DMS79 (cell line): ENCODE data around the gene CACNB1.

Experiments
- DNase-seq: peaks from one replicate; lab custom pipeline; 2025; lab: John Stamatoyannopoulos, UW

Gene CACNB1

DNA sequence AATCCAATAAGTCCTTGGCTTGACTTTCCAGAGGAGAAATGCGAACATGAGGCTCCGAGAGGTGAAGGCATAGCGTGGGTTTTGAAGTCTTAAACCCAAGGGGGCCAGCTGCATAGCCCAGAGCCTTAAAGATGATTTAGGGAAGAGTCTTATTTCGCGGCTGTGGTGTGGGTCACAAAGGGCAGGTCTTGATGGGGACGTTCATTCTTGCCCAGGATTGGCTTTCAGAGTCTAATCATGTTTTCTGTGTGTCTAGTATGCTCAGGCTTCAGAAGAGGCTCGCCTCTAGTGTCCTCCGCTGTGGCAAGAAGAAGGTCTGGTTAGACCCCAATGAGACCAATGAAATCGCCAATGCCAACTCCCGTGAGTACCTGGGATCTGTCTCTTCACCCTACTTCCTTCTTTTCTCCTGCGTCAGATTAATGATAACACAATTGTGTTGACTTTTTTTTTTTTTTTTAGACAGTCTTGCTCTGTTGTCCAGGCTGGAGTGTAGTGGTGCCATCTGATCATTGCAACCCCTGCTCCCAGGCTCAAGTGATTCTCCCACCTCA is 3.6 kb upstream of the CACNB1 start:
- no peak for DNase-seq

DNA sequence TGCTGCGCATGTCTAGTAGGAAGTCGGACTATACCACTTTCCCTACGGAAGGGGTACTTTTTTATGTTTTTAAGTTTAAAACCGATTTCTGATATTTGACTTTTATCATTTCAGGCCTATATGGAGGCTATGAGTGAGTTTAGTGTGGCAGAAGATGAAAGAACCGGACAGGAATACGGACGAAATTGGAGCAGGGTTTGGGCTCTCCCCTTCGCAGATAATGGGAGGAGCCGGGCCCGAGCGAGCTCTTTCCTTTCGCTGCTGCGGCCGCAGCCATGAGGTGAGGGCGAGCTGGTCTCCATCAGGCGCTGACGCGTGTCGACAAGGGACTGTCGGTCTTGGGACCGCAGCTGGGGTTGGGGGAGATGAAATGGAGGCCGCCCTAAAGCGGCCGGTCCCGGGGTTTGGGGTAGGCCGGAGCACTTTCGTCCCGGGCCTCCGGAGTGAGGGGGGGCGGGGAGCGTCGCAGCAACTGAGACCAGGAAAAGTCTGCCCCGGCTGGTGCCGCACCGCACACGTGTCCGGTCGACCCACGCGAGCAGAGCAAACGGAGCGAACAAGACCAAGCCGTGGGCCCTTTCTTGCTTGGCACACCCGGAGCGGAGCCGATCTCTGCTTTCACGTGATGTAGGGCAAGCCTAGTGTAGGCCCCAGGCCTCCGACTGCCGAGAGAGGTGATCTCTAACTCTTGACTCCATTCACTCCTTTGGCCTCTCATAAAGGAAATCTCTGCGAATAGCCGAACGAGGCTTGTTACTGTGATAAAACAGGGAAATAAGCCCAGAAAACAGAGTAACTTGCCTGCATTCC is 2.8 kb upstream of the CACNB1 start, which contains the start of gene RPL19:
RPL19 (plus strand) TSS at position 214 of the 810 bp plus-strand sequence; CDS start at position 276, 62 bp downstream.
- DNase-seq = peak; percentile 78

DNA sequence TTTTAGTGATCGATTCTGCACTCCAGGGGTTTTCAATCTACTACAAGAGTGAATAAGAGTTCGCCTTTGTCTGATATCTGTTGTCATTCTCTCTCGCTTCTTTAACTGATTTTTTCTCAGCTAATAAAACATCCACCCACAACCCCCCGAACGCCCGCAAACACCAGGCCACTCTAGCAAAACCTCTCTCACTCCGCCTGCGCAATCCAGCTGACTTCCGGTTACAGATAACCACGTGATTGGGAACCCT is 2.3 kb upstream of the CACNB1 start:
- DNase-seq = peak; percentile 88

DNA sequence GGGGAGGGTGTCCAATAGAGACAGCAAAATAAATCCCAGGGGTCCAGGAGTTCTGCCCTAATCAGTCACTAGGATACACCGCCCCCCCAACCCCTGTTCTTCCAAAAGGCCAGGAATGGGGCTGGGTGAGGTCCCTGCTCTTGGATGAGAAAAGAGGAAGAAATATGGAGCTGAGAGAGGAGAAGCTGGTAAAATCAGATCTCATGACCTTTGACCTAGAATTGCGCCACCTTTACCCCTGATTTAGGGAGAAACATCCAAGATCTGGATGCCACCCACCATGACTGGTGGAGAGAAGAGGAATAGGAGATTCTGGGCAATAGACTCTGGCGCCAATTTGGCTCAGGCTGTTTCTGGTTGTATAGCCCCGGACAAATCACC is 707 bp upstream of the CACNB1 start:
- DNase-seq = no peak

DNA sequence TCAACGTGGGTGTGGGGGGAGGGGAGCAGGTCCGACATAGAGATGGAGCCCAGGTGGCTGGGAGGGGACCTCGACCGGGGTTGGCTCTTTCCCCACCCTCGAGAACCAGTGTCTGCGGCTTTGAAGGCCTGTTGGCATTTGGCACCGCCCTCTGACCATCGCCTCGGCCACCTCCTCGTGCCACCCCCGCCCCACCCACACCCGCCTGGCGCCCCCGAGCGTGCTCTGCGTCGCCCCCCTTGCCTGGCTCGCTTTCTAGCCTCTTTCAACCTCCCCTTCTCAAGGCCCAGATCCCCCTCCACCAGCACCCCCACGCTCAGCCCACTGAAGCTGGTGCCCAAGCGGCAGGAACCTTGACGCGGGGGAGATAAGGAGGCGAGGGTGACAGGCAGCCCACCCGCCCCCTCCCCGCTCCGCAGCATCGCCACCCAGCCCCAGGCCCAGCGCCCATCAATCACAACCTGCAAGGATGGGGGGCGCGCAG is 619 bp downstream of the CACNB1 start:
- DNase-seq = peak; percentile 25

DNA sequence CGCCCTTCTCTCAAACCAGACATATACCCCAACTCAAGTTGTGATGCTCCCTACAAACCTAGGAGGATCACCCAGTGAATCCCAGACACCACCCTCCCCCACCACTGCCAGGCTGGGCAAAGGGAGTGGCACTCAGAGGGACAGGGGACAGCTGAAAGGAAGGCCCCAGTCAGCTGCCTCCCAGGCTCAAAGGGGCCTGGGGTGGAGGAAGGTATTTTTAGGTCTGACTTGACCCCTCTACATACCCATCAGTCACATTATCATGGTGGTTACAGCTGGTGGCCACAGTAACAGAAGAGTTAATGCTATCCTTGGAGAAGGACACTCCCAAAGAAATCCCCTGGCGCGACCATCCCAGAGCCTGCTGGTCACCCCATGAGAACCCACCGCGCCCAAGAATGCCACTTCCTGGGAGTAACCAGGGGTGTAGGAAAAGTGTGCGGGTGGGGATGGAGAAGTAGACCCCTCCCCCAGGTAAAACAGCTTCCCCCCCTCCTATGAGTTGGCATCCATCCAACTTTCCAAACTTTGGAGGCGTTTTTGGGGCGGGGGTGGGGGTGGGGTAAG is 1.1 kb downstream of the CACNB1 start:
- DNase-seq = no peak

DNA sequence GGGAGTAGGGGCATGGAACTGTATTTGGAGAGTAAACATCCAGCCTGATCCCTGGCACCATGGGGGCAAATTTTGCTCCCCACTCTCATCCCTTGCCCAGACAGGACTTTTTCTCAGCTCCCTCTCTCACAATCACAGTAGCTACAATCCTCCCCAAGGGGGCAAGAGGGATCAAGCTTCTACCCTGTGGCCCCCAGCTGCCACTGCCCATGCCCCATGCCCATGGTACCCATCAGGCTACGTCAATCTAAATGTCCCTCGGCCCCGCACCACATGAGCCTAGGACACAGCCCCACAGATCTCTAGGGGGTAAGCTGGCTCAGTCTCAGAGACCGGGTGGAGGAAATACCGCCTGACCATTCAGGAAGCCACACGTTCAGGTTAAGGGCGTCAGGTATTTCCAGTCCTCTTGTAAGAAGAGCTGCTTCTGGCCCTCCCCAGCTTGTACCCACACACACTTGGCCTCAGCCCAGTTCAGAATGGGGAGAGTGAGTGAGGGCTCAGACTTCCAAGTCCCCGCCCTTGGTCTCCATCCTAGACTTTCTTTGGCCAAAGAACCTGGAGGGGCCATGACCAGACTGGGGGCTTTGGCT is 1.8 kb downstream of the CACNB1 start:
- no peak for DNase-seq

DNA sequence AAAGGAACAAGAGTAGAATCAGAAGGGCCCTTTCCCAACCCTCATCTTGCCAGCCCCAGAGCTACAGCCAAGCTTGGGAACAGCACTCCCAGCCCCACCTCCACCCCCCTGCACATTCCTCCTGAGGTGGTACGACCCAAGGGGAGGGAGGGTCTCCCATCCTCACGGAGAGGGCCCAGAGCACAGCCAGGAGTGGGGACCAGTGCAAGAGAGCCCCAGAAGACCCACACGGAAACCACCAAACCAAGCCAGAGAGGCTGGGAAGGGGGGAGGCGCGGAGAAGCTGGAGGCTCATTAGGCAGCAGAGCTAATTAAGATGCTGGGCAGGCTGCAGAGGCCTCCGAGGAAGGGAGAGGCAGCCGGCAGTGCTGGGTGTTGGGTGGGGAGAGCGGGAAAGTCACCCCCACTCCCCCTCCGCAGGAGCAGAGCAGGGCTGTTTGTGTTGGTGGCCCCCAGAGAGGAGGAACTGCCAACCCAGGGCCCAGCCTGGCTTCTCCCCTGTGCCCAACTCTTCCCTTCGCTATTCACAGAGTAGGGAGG is 2.4 kb downstream of the CACNB1 start:
- no peak for DNase-seq

DNA sequence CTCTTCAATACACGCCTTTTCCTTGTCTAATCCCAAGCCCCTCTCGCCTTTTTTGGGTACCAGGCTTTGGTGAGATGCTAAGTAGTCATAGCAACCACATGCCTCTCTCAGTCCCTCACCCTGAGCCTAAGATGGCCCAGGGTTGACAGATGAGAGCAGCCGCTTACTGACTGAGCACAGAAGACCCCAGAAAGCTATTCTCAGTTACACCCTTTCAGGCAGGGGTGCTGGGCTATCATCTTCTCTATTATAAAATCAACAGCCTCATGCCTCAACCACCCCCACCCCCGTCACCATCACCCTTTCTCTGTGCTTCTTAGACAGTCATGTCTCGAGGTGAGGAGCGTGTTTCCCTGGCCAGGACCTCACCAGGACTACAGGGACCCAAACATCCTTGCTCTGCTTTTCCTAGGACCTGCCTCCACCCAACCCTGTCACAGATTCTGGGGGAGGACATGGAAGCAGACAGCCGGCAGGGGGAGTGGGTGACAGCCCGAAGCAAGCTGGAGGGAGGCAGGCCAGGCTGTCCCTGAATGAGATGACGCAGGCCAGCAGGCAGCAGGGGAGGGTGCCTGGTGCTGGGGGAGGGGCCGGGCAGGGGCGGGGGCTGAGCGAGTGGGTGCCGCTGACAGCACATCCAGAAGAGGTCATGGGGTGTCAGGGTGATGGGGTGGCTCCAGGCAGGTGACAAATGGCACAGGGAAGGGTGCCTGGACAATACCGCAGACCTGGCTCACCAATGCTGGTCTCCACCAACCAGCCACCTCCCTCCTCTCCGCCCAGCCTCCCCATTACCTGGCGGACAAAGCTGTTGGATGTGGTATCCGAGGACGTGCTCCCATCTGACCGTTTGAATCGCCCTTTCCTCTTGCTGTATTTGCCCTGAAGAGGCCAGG is 3.1 kb downstream of the CACNB1 start:
- DNase-seq = no peak

DNA sequence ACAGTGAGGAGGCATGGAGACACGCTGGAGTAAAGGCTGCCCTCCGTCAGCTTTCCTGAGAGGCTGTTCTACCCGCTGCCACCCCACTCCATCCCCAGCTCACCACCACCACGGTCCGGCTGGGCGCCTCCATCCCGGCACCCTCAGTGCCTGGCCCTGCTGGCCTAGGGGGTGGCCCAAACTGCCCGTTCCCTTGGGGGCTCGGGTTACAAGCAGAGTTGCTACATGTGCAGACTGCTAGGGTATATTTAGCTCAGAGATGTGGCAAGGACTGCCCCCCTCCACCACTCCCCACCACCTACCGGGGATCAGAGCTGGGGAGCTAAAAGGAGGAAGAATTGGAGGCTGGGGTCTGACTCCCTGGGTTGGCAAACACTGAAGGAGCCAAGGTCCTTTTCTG is 4.1 kb downstream of the CACNB1 start:
- no peak for DNase-seq

DNA sequence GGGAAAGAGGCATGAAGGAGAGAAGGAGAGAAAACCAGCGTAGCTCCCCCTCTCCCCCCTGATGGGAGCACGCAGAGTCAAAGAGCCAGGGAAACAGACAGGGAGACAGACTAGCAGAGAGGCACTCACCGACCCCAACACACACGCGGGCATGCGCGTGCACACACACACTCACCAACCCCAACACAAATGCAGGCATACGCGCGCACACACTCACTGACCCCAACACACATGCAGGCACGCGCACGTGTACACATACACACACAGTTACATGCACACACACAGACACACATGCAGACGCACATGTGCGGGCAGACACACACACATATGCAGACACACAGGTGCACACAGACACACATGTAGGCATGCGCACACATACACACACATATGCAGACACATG is 4.6 kb downstream of the CACNB1 start:
- DNase-seq = no peak

DNA sequence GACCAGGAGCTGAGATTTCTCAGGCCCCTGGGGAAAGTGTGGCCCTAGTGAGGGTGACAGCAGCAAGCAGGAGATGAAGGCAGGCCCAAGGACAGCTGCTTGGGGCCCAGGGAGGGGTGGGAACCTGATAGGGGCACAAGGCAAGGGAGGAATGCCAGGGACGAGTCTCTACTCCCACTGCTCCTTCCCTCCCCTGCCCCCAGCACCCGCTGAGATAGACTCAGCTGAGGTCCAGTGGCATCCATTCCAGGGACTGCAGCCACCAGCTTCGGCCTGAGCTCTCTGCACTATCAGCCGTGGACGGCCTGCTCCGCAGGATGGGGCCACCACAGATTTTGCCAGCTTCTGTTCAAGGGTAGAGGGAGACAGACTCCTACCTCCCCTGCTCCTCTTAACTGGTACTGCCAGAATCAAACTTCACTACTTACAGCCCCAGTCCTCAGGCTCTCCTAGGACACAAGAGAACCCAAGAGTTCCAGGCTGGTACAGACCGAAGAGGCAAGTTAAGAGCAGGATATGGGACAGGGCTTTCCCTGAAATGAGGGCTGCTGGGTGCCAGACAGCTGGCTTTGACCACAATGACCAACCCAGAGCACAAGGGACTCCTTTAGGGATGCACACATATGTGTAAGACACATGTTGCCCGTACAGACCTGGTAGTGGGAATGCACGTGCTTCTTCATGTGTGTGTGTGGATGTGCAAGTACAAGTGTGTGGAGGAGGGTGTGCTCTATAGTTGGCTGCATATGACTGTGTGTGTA is 5.5 kb downstream of the CACNB1 start:
- no peak for DNase-seq

DNA sequence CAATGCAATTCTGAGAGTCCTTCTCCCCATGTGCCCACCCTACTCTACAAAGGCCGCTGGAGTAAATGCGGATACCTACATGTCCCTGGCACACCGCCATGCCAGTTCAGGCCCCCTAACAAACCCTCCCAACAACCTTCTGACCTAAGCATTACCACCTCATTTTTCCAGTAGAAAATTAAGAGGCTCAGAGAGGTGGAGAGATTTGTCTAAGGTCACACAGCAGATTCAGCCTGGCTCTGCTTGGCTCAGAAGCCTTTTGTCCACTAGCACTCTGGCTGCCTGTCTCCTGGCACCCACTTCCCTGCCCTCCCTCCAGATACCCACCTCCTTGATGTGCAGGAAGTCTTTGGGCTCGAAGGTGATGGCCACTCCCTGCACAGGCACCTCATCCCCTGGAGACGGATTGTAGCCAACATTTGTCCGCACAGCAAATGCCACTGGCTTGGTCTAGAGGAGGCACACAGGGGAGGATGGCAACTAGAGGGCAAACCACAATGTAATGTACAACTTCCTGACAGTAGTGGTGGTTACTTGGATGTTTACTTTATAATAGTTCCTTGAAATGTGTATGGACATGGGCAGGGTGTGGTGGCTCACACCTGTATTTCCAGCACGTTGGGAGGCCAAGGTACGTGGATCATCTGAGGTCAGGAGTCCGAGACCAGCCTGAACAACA is 10.2 kb downstream of the CACNB1 start:
- DNase-seq = no peak

DNA sequence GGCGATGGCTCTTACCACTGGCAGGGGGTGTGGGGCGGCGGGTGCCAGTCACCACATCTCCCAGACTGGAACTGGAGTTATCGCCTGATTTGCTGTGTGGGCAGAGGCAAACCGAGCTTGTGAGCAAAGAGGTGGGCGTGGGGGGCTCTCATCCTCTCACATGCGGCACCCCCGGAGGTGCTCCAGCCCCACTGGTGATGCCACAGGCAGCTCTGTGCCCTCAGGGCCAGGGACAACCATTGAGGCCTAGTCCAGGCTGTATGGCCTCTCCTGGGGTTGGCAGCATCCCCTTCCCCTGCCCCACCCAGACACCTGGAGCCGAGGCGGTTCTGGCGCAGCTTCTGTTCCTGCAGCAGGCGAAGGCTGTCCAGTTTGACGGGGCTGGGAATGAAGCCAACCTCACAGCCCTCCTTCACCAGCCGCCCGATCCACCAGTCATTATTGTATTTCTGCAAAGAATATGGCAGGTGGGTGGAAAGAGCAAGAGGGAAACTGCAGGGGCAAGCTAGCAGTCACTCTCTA is 10.9 kb downstream of the CACNB1 start:
- DNase-seq = no peak

DNA sequence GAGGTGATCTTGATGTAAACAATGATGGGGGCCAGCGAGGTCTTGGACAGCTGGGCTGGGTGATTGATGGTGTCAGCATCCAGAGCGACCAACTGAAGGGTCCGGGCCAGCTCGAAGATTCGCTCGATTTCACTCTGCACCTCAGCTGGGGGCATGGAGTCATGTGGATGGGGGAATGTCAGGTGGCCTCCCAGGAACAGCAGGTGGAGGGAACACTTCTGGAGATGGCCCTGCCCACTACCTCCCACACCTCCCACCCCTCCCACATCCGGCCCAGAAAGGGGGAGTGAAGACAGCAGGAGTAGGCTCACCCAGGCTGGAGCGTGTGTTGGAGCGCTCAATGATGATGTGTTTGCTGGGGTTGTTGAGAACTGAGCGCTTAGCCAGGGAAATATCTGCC is 13.7 kb downstream of the CACNB1 start:
- no peak for DNase-seq

DNA sequence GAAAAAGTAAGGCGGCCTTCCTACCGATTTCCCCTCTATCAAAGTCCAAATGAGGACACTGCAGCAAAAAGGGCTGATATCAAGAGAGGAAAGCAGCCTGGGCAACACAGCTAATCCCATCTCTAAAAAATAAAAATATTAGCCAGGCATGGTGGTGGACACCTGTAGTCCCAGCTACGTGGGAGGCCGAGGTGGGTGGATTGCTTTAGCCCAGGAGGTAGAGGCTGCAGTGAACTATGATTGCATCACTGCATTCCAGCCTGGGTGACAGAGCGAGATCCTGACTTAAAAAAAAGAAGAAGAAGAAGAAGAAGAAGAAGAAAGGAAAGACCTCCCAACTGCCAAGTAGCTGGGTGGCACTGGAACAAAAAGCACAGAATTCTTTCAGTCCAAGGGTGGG is 14.4 kb downstream of the CACNB1 start:
- no peak for DNase-seq

DNA sequence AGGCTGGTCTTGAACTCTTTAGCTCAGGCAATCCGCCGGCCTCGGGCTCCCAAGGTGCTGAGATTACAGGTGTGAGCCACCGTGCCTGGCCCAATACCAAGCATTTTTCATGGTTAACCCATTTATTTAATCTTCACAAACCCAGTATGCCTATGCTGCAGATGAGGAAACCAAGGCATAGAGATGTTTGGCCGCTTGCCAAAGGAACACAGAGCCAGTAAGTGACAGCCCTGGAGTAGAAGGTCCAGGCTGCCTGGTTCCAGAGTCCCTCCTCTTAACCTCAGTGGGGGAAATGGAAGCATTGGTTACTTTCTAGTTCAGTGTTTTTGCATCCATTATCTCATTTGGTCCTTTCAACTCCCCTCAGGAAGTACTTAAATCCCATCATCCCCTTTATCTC is 16.2 kb downstream of the CACNB1 start:
- no peak for DNase-seq

DNA sequence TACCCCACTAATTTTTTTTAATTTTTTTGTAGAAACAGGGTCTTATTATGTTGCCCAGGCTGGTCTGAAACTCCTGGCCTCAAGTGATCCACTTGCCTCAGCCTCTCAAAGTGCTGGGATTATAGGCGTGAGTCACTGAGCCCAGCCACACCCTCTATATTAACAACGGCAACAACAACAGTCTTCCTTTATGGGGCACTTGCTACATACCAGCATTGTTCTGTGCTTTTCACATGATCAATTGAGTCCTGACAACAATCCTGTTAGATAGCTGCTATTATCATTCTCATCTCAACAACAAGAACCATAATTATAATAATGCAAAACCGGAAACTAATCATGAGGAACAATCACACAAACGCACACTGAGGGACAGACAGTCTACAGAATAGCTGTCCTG is 18.9 kb downstream of the CACNB1 start:
- DNase-seq = no peak

DNA sequence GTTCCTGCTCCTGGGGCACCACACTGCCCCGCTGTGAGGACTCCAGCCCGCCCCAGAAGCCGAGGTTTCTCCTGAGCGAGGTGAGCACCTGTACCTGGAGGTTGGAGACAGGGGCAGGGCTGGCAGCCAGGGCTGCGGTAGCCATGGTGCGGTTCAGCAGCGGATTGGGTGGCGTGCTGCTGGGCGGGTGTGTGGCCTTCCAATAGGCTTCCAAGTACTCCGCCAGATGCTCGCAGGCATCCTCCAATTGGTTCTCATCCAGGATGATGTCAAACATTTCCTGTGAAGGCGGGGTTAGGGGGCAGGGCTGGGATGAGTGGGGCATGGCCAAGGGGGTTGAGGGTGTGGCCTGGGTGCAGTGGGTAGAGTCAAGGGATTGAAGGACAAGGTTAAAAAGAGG is 20.2 kb downstream of the CACNB1 start:
- DNase-seq = no peak

DNA sequence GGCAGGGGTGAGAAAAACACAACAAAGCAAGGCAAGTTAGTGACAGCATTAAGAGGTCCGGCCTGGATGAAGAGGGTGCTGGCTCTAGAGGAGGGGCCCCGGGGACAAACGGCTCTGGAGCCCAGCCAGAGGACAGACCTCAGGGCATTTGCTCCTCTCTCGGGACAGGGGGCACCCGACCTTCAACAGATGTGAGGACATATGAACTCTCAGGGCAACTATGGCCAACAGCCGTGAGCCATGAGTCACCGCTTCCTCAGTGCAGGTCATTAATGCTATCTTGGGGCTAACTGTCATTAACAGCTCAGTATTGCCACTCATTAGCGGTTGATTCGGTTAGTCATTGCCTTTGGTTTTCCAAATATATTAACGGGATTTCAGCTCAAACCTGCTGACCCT is 21.8 kb downstream of the CACNB1 start:
- DNase-seq = no peak
